Kasumi-1 (cell line): ENCODE data around the gene CREB5.
"Not testable (repeated sequence)": the region's sequence is repeated elsewhere in the genome, so short reads cannot be mapped to it uniquely, and the experiment has no call there.

ENCODE experiments used
- DNase-seq, 2 experiments: peaks; one replicate each; lab custom pipeline; 2025; lab: John Stamatoyannopoulos, UW

Gene CREB5, protein sequence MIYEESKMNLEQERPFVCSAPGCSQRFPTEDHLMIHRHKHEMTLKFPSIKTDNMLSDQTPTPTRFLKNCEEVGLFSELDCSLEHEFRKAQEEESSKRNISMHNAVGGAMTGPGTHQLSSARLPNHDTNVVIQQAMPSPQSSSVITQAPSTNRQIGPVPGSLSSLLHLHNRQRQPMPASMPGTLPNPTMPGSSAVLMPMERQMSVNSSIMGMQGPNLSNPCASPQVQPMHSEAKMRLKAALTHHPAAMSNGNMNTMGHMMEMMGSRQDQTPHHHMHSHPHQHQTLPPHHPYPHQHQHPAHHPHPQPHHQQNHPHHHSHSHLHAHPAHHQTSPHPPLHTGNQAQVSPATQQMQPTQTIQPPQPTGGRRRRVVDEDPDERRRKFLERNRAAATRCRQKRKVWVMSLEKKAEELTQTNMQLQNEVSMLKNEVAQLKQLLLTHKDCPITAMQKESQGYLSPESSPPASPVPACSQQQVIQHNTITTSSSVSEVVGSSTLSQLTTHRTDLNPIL

GRCh38 chr7:28411876-28412662 is at the start of gene CREB5:
Gene CREB5 (plus strand): TSS chr7:28412518. CDS start chr7:28412915, 397 bp downstream.
- DNase-seq, result no peak

DNA sequence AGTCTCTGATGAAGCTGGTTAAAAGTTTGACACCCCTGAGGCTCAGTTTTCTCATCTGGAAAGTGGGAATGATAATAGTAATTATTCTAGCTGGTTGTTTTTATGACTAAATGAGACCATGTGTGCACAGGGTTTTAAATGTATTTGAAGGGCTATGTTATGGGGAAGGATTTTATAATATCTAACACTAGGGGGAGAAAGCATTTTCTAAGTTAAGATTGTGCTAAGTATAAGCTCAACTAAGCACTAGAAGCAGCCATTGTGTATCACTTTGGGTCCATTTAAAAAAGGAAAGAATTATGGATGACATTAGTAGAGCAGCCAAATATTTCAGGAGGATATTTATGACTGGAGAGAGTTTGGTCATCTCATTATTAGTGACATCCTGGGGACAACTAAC is 49.5 kb upstream of the CREB5 start:
- peak in 1 of 2 experiments; percentile 6 for DNase-seq

DNA sequence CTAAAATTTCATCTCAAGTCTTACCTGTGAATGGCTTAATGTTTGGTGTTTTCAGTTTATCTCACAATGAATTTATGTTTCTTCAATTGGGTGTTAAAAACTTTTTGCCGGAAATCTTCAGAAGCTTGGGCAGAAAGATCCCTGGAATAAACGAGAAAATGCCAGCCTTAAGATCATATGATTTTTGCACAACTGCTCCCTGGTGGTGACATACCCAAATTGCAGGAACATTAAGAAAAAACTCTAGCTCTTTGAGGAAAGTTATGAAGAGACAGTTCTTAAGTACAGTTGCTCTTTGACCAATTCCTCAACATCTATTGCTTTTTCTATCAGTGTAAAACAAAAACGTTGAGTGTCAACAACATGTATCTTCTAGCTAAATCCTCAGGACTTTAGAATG is 48.2 kb upstream of the CREB5 start:
- DNase-seq, result peak; percentile 4 to 16

- no peak for DNase-seq
These were observed 42.8 kb upstream of the CREB5 start for GRCh38 chr7:28369523-28369922.

GRCh38 chr7:28371846-28372245 is 40.5 kb upstream of the CREB5 start:
- no peak for DNase-seq

DNA sequence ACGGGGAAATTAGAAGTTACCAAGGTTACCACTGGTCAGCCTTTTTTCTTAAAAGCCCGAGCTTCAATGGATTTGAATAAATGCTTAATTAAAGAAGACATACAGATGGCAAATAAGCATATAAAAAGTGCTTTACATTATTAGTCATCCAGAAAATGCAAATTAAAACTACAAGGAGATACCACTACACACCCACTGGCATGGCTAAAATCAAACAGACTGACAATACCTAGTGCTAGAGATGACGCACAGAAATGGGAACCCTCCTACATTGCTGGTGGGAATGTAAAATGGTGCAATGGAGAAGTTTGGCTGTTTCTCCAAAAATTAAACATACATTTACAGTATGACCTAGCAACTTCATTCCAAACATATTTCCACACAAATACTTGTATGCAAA is 38.3 kb upstream of the CREB5 start:
- DNase-seq, result no peak

GRCh38 chr7:28375729-28376128 is 36.6 kb upstream of the CREB5 start:
- no peak for DNase-seq

DNA sequence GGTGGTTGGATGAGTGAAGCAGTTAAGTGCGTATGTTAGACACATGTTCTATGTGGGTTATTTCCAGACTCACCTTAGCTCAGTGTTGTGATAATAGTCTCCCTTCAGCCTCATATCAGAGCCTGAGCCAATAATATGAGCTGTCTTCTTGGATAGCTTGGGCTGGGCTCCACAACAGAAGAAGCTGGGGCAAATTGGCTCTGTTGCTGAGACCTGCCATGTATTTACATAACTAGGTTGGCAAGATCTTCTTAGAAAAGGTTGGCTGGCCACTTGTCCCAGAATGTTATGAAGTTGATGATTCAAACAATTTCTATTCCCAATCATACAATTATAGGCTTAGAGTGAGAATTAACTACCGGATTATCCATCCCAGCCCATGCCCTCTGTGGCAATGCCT is 35.7 kb upstream of the CREB5 start:
- no peak for DNase-seq

DNA sequence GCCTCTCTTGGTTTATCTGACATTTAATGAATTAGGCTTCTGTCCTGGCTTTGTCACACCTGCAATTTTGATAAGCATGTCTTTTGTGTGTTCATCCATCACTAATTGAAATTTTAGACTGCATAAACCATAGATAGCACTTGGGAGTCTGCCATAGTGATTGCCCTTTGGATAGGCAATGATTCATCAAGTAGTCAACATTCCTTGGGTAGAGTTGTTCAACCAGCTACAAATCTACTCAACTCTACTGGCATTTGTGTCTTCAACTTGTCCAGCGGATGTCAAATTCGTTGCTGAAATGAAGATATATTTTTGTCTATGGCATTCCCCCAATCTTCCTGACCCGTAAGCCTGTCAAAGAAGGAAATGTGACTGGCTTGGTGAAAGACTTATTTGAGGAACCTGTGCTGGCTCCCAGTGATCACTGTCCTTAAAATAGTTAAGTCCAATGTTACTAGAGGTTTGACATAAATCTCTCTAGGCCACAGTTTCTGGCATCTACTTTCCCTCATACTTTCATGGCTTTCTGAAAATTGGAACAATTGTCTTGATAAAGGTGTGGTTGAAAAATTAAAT is 33.7 kb upstream of the CREB5 start:
- DNase-seq, result no peak

- no peak for DNase-seq
These were observed 30.9 kb upstream of the CREB5 start for GRCh38 chr7:28381466-28381865.

- DNase-seq, result no peak
These were observed 30.2 kb upstream of the CREB5 start for GRCh38 chr7:28382144-28382543.

GRCh38 chr7:28383975-28384374 is 28.3 kb upstream of the CREB5 start:
- no peak for DNase-seq

DNA sequence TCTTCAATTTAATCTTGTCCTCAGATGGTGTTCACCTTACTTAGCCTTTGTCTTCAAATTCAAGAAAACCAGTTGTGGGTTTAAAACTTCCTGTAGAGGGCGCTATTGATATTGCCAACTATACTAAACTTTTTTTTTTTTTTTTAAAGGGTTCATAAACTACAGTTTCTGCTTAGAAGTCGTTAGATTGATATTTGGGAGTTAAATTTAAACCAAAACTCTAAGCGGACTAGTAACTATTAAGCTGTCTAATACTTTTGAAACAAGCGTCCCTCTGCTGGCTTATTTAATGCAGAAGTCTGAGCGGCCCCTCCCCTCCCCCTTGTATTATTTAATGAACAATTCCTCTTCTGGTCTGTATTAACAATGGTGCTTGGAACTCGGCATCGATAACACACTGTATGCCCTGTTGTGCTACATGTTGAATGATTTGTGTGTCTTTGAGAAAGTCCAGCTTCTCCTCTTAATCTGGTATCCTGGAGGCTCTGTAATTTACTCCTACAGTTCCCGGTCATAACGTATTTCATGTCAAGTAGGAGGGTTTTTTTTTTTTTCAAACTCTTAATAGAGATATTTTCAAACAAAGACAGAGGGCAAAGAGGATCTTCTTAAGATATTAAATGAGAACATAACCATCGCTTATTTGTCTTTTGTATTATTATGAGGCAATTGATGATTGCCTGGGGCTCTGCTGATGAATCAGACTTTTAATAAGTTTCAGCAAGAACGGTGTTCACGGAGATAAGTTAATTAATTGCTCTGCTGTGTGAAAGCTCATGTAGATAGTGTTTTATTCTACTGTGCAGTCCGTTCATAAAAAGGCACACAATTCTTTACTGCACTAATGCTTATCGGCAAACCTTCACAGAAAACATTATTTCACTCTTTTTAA is 22.6 kb upstream of the CREB5 start:
- DNase-seq, result peak; percentile 43 to 60

DNA sequence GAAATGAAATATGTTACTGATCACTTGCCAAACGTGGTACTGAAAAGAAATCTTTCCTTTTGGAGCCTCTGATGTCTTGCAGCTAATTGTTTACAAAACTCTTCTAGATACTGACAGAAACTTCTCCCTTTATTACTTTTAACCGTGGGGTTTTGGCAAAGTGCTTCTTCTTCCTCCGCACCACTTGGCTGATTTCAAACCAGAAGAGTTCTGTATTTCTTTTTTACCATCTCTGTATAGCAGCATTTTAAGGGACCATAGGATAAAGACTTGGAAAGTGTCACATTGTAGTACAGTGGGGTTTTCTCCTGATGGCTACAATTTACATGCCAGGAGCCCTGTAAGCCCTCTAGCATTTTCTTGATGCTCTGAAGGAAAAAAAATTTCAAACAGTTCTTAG is 21.9 kb upstream of the CREB5 start:
- DNase-seq, result no peak

DNA sequence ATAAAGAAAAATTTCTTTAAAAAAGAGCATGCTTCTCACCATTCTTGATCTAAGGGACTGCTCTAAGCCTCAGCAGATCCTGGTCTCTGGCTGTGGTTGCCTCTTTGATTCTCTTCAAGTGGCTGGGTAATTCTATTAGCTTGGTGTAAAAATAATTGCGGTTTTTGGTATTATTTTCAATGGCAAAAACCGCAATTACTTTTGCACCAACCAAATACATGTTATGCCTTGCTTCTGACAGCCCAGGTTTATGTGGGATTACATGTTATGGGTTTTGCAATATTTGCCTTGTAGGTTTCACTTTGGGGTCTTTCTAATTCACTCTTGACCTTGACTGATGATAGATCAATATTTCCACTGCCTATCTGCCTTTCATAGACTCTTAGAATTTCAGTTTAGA is 20.0 kb upstream of the CREB5 start:
- no peak for DNase-seq

GRCh38 chr7:28395404-28395803 is 16.9 kb upstream of the CREB5 start:
- DNase-seq, result no peak

DNA sequence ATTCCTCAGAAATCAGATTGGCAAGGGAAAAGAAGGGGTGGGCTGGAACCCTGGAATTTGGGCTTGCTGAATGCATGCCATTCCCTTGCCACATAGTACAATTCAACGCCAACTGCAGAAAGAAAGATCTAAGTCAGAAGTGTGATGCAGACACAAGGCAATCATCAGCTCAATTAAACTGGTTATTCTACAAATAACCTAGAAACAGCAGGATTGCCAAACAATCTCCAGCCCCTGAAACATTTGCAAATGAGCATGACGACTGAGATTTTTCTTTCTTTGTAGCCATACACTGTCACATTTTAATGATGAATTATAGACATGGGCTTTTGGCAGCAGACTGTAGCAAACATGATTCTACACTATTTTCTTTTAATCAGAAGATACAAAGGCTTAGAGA is 16.5 kb upstream of the CREB5 start:
- no peak for DNase-seq

- no peak for DNase-seq
These were observed 15.2 kb upstream of the CREB5 start for GRCh38 chr7:28397141-28397540.

GRCh38 chr7:28400838-28401360 is 11.4 kb upstream of the CREB5 start:
- DNase-seq, result no peak

DNA sequence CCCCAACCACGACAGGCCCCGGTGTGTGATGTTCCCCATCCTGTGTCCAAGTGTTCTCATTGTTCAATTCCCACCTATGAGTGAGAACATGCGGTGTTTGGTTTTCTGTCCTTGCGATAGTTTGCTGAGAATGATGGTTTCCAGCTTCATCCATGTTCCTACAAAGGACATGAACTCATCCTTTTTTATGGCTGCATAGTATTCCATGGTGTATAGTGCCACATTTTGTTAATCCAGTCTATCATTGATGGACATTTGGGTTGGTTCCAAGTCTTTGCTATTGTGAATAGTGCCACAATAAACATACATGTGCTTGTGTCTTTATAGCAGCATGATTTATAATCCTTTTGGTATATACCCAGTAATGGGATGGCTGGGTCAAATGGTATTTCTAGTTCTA is 10.8 kb upstream of the CREB5 start:
- not testable (repeated sequence) for DNase-seq

DNA sequence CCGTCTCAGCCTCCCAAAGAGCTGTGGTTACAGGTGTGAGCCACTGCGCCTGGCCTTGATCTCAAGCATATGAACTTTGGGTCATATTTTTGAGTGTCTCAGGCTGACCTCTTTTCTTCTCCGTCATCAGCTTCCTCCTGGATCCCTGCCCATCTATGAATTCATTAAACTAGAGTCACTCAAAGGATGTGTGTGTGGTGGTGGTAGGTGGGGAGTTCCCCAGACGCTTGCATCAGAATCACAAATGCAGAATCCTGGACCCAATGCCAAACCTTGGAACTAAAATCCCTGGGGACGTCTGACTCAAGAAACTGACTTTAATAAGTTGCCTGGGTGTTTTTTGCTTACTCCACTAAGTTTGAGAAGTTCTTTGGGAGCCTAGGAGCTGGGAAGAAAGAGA is 6.7 kb upstream of the CREB5 start:
- no peak for DNase-seq

- DNase-seq, result no peak
These were observed 6.1 kb upstream of the CREB5 start for GRCh38 chr7:28406192-28406591.
